ENCODE data around the gene WWC2.

DNA sequence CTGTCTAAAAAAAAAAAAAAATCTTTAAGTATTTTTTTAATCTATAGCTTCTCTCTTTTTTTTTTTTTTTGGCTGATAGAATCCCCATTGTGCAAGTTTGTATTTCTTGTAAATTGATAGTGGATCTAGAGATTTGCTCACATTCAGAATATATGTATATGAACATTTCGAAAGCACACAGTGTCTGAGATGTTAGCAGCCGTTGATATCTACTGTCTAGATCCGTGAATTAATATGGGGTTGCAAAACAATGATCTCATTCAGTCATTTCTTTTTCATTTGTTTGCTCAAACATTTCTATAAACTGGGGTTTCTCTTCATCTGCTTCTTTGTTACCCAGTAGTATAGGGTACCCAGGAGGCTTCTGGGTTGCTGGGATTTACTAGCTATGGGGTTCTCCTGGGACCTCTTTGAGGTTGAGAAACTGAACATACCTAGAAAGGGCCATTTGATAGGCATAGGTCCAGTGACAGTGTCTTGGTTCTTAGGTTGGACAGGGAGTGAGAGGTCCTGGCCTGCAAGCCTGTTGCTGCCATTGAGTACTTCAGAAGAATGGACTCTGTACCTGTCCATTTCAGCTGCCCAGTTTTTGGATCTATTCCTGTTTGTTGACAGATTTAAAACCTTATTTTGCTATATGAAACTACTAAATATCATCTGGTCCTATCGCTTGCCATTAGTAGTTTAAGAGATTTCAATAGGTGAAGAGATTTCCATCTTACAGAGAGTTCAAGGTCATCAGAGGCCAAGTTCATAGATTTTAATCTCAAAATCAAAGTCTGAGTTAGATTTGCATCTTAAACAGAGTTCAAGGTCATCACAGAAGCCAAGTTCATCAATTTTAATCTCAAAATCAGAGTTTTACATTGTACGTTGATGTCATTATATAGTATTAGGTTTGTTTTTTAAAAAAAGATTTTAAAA, 50.8 kb downstream of the WWC2 start:
- TF ChIP-seq, protein P1, sequence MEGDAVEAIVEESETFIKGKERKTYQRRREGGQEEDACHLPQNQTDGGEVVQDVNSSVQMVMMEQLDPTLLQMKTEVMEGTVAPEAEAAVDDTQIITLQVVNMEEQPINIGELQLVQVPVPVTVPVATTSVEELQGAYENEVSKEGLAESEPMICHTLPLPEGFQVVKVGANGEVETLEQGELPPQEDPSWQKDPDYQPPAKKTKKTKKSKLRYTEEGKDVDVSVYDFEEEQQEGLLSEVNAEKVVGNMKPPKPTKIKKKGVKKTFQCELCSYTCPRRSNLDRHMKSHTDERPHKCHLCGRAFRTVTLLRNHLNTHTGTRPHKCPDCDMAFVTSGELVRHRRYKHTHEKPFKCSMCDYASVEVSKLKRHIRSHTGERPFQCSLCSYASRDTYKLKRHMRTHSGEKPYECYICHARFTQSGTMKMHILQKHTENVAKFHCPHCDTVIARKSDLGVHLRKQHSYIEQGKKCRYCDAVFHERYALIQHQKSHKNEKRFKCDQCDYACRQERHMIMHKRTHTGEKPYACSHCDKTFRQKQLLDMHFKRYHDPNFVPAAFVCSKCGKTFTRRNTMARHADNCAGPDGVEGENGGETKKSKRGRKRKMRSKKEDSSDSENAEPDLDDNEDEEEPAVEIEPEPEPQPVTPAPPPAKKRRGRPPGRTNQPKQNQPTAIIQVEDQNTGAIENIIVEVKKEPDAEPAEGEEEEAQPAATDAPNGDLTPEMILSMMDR (IDR thresholded peaks at IDR 0.05; ENCODE audit: low read depth, low read length), result no peak
- no peak for TF ChIP-seq MYC (IDR thresholded peaks at IDR 0.05; ENCODE audit: low read depth, low read length)

All from NB4 (cell line).